ENCODE measurements around the gene ZCCHC8.

- TF ChIP-seq POLR2A (IDR thresholded peaks at IDR 0.05; ENCODE audit: control extremely low read depth in 1 of 2, low read depth in 2 of 2, low read length in 2 of 2) (no peak), CTCF (IDR thresholded peaks at IDR 0.05; ENCODE audit: control extremely low read depth in 1 of 3, insufficient read depth in 1 of 3, low read depth in 1 of 3, low read length in 3 of 3) (no peak)
Measured at GRCh38 chr12:122523280-122523679, 22.5 kb upstream of the ZCCHC8 start.

Data from H1 (cell line).